ENCODE data around the gene HPS4. TPM values are rescaled to one million over a fixed set of nuclear protein-coding genes. Genes with fewer than 3 reads are reported as not detected.

HPS4 gene
- total RNA-seq, 1 experiment from 2014 or later, result 26.2 TPM

- H3K27me3 ChIP-seq (ENCODE audit: control insufficient read depth, insufficient read depth, low read length), result no peaks in the 10 kb centered on the region
- ATAC-seq (no peak), DNase-seq (ENCODE audit: low read depth, low spot score) (no peak)
- intact Hi-C loops (cut with micrococcal nuclease; ENCODE audit: unreplicated experiment) (no loop called here), in situ Hi-C loops (cut with HindIII; ENCODE audit: low pct_unique_long_range_greater_than_20kb, low sequenced_read_pairs) (no loop called here)
- ChIA-PET CTCF (no interaction called here), POLR2A (interaction anchor here (0.7 kb wide), 1 partner anchor 193 kb away, joined by 9 read pairs; no protein-coding TSS in a partner anchor)
- no peak overlapping the region for H3K27ac ChIP-seq (ENCODE audit: low read length)
- BruUV-seq (replicated peaks), result no TSS peak
- no peak overlapping the region for H3K4me3 ChIP-seq (ENCODE audit: low read depth in 2 of 2, low read length in 2 of 2)
- peaks cover 3% of the 10 kb centered on the region for H3K36me3 ChIP-seq (ENCODE audit: control insufficient read depth, insufficient read depth, low read length)
- H3K9me3 ChIP-seq (ENCODE audit: control insufficient read depth, insufficient read depth, low read depth, low read length), result no peaks in the 10 kb centered on the region
- H3K4me1 ChIP-seq (ENCODE audit: control insufficient read depth, insufficient read depth, low read length), result peaks cover 11% of the 10 kb centered on the region; the same call in 1 of the 2 replicates
- TF ChIP-seq, protein P1, sequence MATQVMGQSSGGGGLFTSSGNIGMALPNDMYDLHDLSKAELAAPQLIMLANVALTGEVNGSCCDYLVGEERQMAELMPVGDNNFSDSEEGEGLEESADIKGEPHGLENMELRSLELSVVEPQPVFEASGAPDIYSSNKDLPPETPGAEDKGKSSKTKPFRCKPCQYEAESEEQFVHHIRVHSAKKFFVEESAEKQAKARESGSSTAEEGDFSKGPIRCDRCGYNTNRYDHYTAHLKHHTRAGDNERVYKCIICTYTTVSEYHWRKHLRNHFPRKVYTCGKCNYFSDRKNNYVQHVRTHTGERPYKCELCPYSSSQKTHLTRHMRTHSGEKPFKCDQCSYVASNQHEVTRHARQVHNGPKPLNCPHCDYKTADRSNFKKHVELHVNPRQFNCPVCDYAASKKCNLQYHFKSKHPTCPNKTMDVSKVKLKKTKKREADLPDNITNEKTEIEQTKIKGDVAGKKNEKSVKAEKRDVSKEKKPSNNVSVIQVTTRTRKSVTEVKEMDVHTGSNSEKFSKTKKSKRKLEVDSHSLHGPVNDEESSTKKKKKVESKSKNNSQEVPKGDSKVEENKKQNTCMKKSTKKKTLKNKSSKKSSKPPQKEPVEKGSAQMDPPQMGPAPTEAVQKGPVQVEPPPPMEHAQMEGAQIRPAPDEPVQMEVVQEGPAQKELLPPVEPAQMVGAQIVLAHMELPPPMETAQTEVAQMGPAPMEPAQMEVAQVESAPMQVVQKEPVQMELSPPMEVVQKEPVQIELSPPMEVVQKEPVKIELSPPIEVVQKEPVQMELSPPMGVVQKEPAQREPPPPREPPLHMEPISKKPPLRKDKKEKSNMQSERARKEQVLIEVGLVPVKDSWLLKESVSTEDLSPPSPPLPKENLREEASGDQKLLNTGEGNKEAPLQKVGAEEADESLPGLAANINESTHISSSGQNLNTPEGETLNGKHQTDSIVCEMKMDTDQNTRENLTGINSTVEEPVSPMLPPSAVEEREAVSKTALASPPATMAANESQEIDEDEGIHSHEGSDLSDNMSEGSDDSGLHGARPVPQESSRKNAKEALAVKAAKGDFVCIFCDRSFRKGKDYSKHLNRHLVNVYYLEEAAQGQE (IDR thresholded peaks at IDR 0.05; ENCODE audit: insufficient read depth in 1 of 2, low read depth in 2 of 2, low read length in 1 of 2), result no peak
- TF ChIP-seq, protein P2, sequence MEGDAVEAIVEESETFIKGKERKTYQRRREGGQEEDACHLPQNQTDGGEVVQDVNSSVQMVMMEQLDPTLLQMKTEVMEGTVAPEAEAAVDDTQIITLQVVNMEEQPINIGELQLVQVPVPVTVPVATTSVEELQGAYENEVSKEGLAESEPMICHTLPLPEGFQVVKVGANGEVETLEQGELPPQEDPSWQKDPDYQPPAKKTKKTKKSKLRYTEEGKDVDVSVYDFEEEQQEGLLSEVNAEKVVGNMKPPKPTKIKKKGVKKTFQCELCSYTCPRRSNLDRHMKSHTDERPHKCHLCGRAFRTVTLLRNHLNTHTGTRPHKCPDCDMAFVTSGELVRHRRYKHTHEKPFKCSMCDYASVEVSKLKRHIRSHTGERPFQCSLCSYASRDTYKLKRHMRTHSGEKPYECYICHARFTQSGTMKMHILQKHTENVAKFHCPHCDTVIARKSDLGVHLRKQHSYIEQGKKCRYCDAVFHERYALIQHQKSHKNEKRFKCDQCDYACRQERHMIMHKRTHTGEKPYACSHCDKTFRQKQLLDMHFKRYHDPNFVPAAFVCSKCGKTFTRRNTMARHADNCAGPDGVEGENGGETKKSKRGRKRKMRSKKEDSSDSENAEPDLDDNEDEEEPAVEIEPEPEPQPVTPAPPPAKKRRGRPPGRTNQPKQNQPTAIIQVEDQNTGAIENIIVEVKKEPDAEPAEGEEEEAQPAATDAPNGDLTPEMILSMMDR (IDR thresholded peaks at IDR 0.05), result no peak
These were observed 32.3 kb upstream of the HPS4 start for GRCh38 chr22:26515931-26516330.

DNA sequence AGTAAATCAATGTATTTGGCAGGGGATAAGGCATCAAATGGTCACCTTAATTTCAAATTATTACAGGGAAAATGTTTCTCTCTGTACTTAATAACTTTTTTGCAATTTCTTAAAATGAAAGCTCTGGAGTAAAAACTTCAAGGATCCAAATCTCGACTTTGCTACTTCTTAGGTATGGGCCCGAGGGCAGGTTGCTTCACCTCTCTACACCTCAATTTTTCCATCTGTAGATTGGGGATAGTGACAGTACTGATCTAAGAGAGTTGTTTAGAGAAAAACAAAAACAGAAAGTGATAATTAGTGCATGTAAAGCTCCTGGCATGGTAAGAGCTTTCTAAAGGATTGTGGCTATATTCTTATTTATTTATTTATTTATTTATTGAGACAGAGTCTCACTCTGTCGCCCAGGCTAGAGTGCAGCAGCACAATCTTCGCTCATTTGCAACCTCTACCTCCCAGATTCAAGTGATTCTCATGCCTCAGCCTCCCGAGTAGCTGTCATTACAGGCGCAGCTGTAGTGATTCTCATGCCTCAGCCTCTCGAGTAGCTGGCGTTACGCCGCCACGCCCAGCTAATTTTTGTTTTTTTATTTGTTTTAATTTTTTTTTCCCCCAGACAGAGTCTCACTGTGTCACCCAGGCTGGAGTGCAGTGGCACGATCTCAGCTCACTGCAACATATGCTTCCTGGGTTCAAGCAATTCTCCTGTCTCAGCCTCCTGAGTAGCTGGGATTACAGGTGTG, 31.0 kb upstream of the HPS4 start:
- H3K4me1 ChIP-seq (ENCODE audit: control insufficient read depth, insufficient read depth, low read length), result peaks cover 11% of the 10 kb centered on the region; the same call in 1 of the 2 replicates
- no peak overlapping the region for H3K4me3 ChIP-seq (ENCODE audit: low read depth in 2 of 2, low read length in 2 of 2)
- TF ChIP-seq, protein P2 (IDR thresholded peaks at IDR 0.05), result no peak
- TF ChIP-seq SIN3A (IDR thresholded peaks at IDR 0.05; ENCODE audit: borderline replicate concordance, insufficient read depth, low read depth, low read length) (no peak), POLR2AphosphoS5 (IDR thresholded peaks at IDR 0.05; ENCODE audit: low read depth, low read length) (no peak), TCF7L2 (IDR thresholded peaks at IDR 0.05; ENCODE audit: low read depth, low read length) (no peak)
- TF ChIP-seq, protein P1 (IDR thresholded peaks at IDR 0.05; ENCODE audit: insufficient read depth in 1 of 2, low read depth in 2 of 2, low read length in 1 of 2), result no peak
- BruUV-seq (replicated peaks), result no TSS peak
- intact Hi-C loops (cut with micrococcal nuclease; ENCODE audit: unreplicated experiment), result no loop called here
- ChIA-PET POLR2A (interaction anchor here (0.6 kb wide), 1 partner anchor 361 kb away, joined by 3 read pairs; no protein-coding TSS in a partner anchor), CTCF (no interaction called here)
- no peaks in the 10 kb centered on the region for H3K27me3 ChIP-seq (ENCODE audit: control insufficient read depth, insufficient read depth, low read length)
- no peak overlapping the region for H3K27ac ChIP-seq (ENCODE audit: low read length)
- in situ Hi-C loops (cut with HindIII; ENCODE audit: low pct_unique_long_range_greater_than_20kb, low sequenced_read_pairs), result no loop called here
- no peak for DNase-seq (ENCODE audit: low read depth, low spot score)
- H3K36me3 ChIP-seq (ENCODE audit: control insufficient read depth, insufficient read depth, low read length), result peaks cover 8% of the 10 kb centered on the region
- ATAC-seq, result no peak
- H3K9me3 ChIP-seq (ENCODE audit: control insufficient read depth, insufficient read depth, low read depth, low read length), result no peaks in the 10 kb centered on the region

Data from Panc1 (cell line).